ENCODE measurements around the gene USP27X.

USP27X gene

DNA sequence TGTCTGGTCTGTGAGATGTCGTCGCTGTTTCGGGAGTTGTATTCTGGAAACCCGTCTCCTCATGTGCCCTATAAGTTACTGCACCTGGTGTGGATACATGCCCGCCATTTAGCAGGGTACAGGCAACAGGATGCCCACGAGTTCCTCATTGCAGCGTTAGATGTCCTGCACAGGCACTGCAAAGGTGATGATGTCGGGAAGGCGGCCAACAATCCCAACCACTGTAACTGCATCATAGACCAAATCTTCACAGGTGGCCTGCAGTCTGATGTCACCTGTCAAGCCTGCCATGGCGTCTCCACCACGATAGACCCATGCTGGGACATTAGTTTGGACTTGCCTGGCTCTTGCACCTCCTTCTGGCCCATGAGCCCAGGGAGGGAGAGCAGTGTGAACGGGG is 1.4 kb downstream of the USP27X start:
- Histone ChIP-seq H3K4me1 (ENCODE audit: control insufficient read depth, insufficient read depth, low read depth, low read length) (peaks cover 15% of the 10 kb centered on the region), H3K14ac (ENCODE audit: low read length in 2 of 2) (peak overlapping the region in 1 of 2 experiments; percentile 28), H3K18ac (ENCODE audit: low read depth in 1 of 2, low read length in 2 of 2) (no peak overlapping the region), H3K4ac (ENCODE audit: low read depth in 1 of 2, low read length in 2 of 2) (no peak overlapping the region), H2AFZ (ENCODE audit: low read depth, low read length) (no peak overlapping the region), H3K4me3 (ENCODE audit: insufficient read depth in 1 of 2, low read depth in 1 of 2, low read length in 2 of 2) (no peak overlapping the region), H3K27ac (ENCODE audit: low read length, poor library complexity, severe bottlenecking) (no peak overlapping the region), H4K8ac (ENCODE audit: low read length) (no peak overlapping the region), H3K23ac (ENCODE audit: low read length in 2 of 2) (no peak overlapping the region), H2AK5ac (ENCODE audit: low read length, severe bottlenecking) (no peak overlapping the region), H3K27me3 (ENCODE audit: control insufficient read depth in 1 of 2, insufficient read depth in 1 of 2, low read length in 2 of 2) (peaks cover 0 to 5% of the 10 kb centered on the region in 2 experiments), H3K36me3 (ENCODE audit: control insufficient read depth in 1 of 2, insufficient read depth in 2 of 2, low read depth in 1 of 2, low read length in 2 of 2) (peaks cover 6 to 8% of the 10 kb centered on the region in 2 experiments), H3K9ac (ENCODE audit: low read length) (no peak overlapping the region), H2BK12ac (ENCODE audit: low read length in 2 of 2) (no peak overlapping the region), H2BK120ac (ENCODE audit: low read depth, low read length) (no peak overlapping the region), H2BK5ac (ENCODE audit: low read depth, low read length, poor library complexity, severe bottlenecking) (no peak overlapping the region), H4K91ac (ENCODE audit: low read length) (no peak overlapping the region), H3K9me3 (ENCODE audit: control insufficient read depth, low read length) (no peaks in the 10 kb centered on the region), H3K4me2 (ENCODE audit: low read length, poor library complexity, severe bottlenecking) (no peak overlapping the region), H3K79me1 (replicated peaks; ENCODE audit: low read length, poor library complexity, severe bottlenecking) (peaks cover 13% of the 10 kb centered on the region), H2BK15ac (ENCODE audit: low read depth, poor library complexity, severe bottlenecking) (no peak overlapping the region)
- 93% methylated on average over 11 of the region's 12 CpGs for WGBS
- no peak for DNase-seq

DNA sequence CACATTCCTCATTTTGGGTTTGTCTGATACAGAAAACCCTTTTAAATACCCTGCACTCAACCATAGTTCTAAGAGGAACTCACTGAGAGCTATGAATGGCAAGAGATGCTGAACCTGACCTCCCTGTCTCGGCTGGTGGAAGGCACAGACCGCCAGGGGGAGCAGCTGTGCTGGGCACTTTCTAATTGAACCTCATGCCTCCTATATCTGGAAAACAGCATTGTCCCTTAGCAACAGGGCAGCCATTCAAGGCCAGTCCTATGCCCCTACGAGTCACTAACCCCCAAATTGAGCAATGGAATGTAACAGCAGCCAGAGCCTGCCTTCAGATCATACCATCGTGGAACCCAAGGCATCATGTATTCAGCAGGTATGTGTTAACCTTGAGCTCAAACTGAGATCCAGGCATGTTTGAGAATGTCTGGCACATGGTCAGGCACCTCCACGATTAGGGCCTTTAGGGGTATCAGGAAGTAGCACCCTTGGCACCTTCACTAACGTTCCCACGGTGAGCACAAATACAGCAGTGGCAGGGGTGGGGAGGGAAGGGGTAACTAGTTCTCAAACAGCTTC is 5.1 kb downstream of the USP27X start:
- Histone ChIP-seq H3K27ac (ENCODE audit: low read length, poor library complexity, severe bottlenecking) (no peak overlapping the region), H3K79me1 (replicated peaks; ENCODE audit: low read length, poor library complexity, severe bottlenecking) (peaks cover 13% of the 10 kb centered on the region), H3K4me1 (ENCODE audit: control insufficient read depth, insufficient read depth, low read depth, low read length) (peaks cover 9% of the 10 kb centered on the region), H3K23ac (ENCODE audit: low read length in 2 of 2) (no peak overlapping the region), H2AFZ (ENCODE audit: low read depth, low read length) (no peak overlapping the region), H3K14ac (ENCODE audit: low read length in 2 of 2) (no peak overlapping the region), H2BK120ac (ENCODE audit: low read depth, low read length) (no peak overlapping the region), H4K8ac (ENCODE audit: low read length) (no peak overlapping the region), H3K4me2 (ENCODE audit: low read length, poor library complexity, severe bottlenecking) (no peak overlapping the region), H2AK5ac (ENCODE audit: low read length, severe bottlenecking) (no peak overlapping the region), H3K9ac (ENCODE audit: low read length) (no peak overlapping the region), H2BK5ac (ENCODE audit: low read depth, low read length, poor library complexity, severe bottlenecking) (no peak overlapping the region), H2BK12ac (ENCODE audit: low read length in 2 of 2) (no peak overlapping the region), H3K18ac (ENCODE audit: low read depth in 1 of 2, low read length in 2 of 2) (no peak overlapping the region), H3K4ac (ENCODE audit: low read depth in 1 of 2, low read length in 2 of 2) (no peak overlapping the region), H3K36me3 (ENCODE audit: control insufficient read depth in 1 of 2, insufficient read depth in 2 of 2, low read depth in 1 of 2, low read length in 2 of 2) (peaks cover 6 to 8% of the 10 kb centered on the region in 2 experiments), H3K4me3 (ENCODE audit: insufficient read depth in 1 of 2, low read depth in 1 of 2, low read length in 2 of 2) (no peak overlapping the region), H4K91ac (ENCODE audit: low read length) (no peak overlapping the region), H2BK15ac (ENCODE audit: low read depth, poor library complexity, severe bottlenecking) (no peak overlapping the region), H3K27me3 (ENCODE audit: control insufficient read depth in 1 of 2, insufficient read depth in 1 of 2, low read length in 2 of 2) (peaks cover 0 to 5% of the 10 kb centered on the region in 2 experiments), H3K9me3 (ENCODE audit: control insufficient read depth, low read length) (no peaks in the 10 kb centered on the region)
- WGBS: 53% methylated on average over 7 of the region's 7 CpGs
- DNase-seq: peak; percentile 51

DNA sequence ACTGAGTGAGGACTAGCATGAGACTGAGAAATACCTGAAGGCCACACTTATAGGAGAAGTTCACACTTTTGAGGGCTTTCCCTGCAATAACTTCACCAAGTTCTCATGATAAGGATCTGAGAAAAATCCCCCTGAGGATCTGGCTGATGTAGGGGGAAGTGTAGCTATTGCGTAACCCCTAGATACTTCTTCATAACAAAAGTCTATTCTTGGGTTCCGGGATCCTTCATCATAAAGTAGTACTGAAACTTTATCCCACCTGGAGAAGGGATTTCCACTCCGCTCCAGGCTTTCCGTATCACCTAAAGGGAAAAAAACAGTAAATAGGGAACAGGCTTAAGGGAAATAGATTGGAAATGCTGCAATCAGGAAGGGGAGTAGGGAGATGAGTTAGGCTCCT is 13.3 kb downstream of the USP27X start:
- H3K79me1 ChIP-seq (replicated peaks; ENCODE audit: low read length, poor library complexity, severe bottlenecking): no peaks in the 10 kb centered on the region
- no peak overlapping the region for H3K4me3 ChIP-seq (ENCODE audit: insufficient read depth in 1 of 2, low read depth in 1 of 2, low read length in 2 of 2)
- peaks cover 7% of the 10 kb centered on the region for H3K9me3 ChIP-seq (ENCODE audit: control insufficient read depth, low read length)
- 81% methylated on average over 3 of the region's 4 CpGs for WGBS
- H2BK120ac ChIP-seq (ENCODE audit: low read depth, low read length): no peak overlapping the region
- H3K18ac ChIP-seq (ENCODE audit: low read depth in 1 of 2, low read length in 2 of 2): no peak overlapping the region
- H2BK5ac ChIP-seq (ENCODE audit: low read depth, low read length, poor library complexity, severe bottlenecking): no peak overlapping the region
- no peak overlapping the region for H2BK12ac ChIP-seq (ENCODE audit: low read length in 2 of 2)
- H4K8ac ChIP-seq (ENCODE audit: low read length): no peak overlapping the region
- DNase-seq: no peak
- H3K9ac ChIP-seq (ENCODE audit: low read length): no peak overlapping the region
- no peak overlapping the region for H3K4me2 ChIP-seq (ENCODE audit: low read length, poor library complexity, severe bottlenecking)
- H3K14ac ChIP-seq (ENCODE audit: low read length in 2 of 2): no peak overlapping the region
- peaks cover 0 to 13% of the 10 kb centered on the region in 2 experiments for H3K27me3 ChIP-seq (ENCODE audit: control insufficient read depth in 1 of 2, insufficient read depth in 1 of 2, low read length in 2 of 2)
- no peak overlapping the region for H2BK15ac ChIP-seq (ENCODE audit: low read depth, poor library complexity, severe bottlenecking)
- no peaks in the 10 kb centered on the region for H3K36me3 ChIP-seq (ENCODE audit: control insufficient read depth in 1 of 2, insufficient read depth in 2 of 2, low read depth in 1 of 2, low read length in 2 of 2)
- no peak overlapping the region for H3K27ac ChIP-seq (ENCODE audit: low read length, poor library complexity, severe bottlenecking)
- H3K4ac ChIP-seq (ENCODE audit: low read depth in 1 of 2, low read length in 2 of 2): no peak overlapping the region
- H3K4me1 ChIP-seq (ENCODE audit: control insufficient read depth, insufficient read depth, low read depth, low read length): no peaks in the 10 kb centered on the region
- H2AFZ ChIP-seq (ENCODE audit: low read depth, low read length): no peak overlapping the region
- H2AK5ac ChIP-seq (ENCODE audit: low read length, severe bottlenecking): no peak overlapping the region
- no peak overlapping the region for H3K23ac ChIP-seq (ENCODE audit: low read length in 2 of 2)
- H4K91ac ChIP-seq (ENCODE audit: low read length): no peak overlapping the region

DNA sequence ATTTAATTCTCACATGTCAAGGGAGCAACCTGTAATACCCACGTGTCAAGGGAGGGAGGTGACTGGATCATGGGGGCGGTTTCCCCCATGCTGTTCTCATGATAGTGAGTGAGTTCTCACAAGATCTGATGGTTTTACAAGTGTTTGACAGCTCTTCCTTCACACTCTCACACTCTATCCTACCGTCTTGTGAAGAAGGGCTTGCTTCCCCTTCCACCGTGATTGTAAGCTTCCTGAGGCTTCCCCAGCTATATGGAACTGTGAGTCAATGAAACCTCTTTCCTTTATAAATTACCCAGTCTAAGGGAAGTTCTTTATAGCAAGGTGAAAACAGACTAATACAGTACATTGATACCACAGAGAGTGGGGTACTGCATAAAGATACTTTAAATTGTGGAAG is 17.7 kb downstream of the USP27X start:
- H2BK15ac ChIP-seq (ENCODE audit: low read depth, poor library complexity, severe bottlenecking): no peak overlapping the region
- DNase-seq: no peak
- no peak overlapping the region for H4K91ac ChIP-seq (ENCODE audit: low read length)
- H3K23ac ChIP-seq (ENCODE audit: low read length in 2 of 2): no peak overlapping the region
- H3K4me1 ChIP-seq (ENCODE audit: control insufficient read depth, insufficient read depth, low read depth, low read length): no peaks in the 10 kb centered on the region
- H3K4me2 ChIP-seq (ENCODE audit: low read length, poor library complexity, severe bottlenecking): no peak overlapping the region
- no peak overlapping the region for H4K8ac ChIP-seq (ENCODE audit: low read length)
- H2BK5ac ChIP-seq (ENCODE audit: low read depth, low read length, poor library complexity, severe bottlenecking): no peak overlapping the region
- H3K18ac ChIP-seq (ENCODE audit: low read depth in 1 of 2, low read length in 2 of 2): no peak overlapping the region
- H3K14ac ChIP-seq (ENCODE audit: low read length in 2 of 2): no peak overlapping the region
- H3K36me3 ChIP-seq (ENCODE audit: control insufficient read depth in 1 of 2, insufficient read depth in 2 of 2, low read depth in 1 of 2, low read length in 2 of 2): no peaks in the 10 kb centered on the region
- H3K79me1 ChIP-seq (replicated peaks; ENCODE audit: low read length, poor library complexity, severe bottlenecking): no peaks in the 10 kb centered on the region
- H3K27ac ChIP-seq (ENCODE audit: low read length, poor library complexity, severe bottlenecking): no peak overlapping the region
- H3K9me3 ChIP-seq (ENCODE audit: control insufficient read depth, low read length): peaks cover 10% of the 10 kb centered on the region
- H2AK5ac ChIP-seq (ENCODE audit: low read length, severe bottlenecking): no peak overlapping the region
- no peak overlapping the region for H3K4ac ChIP-seq (ENCODE audit: low read depth in 1 of 2, low read length in 2 of 2)
- H3K27me3 ChIP-seq (ENCODE audit: control insufficient read depth in 1 of 2, insufficient read depth in 1 of 2, low read length in 2 of 2): peaks cover 0 to 33% of the 10 kb centered on the region in 2 experiments
- WGBS: 88% methylated on average over 2 of the region's 4 CpGs
- no peak overlapping the region for H2BK120ac ChIP-seq (ENCODE audit: low read depth, low read length)
- H2BK12ac ChIP-seq (ENCODE audit: low read length in 2 of 2): no peak overlapping the region
- no peak overlapping the region for H3K9ac ChIP-seq (ENCODE audit: low read length)
- no peak overlapping the region for H3K4me3 ChIP-seq (ENCODE audit: insufficient read depth in 1 of 2, low read depth in 1 of 2, low read length in 2 of 2)
- no peak overlapping the region for H2AFZ ChIP-seq (ENCODE audit: low read depth, low read length)

All from mesenchymal stem cell (in vitro differentiated cells and primary cell).